WTC11 (cell line): Measurements from ENCODE around the gene DSG2. TPM values are rescaled to one million over a fixed set of nuclear protein-coding genes. Genes with fewer than 3 reads are reported as not detected.
"Not testable (repeated sequence)": the region's sequence is repeated elsewhere in the genome, so short reads cannot be mapped to it uniquely, and the experiment has no call there.

Experiments used
- ATAC-seq: fragments of 200-7000 bp; cut with Tn5 transposase; 2 replicates; pipeline ENCODE4 v1.10.0; 2021; ENCODE audit warnings: mild to moderate bottlenecking, moderate library complexity
- CTCF ChIA-PET: fragments of 300-600 bp; sonication (Branson Sonifier 250); formaldehyde crosslinking; loops from one replicate; lab custom pipeline; 2021; ENCODE audit warnings: antibody characterized with exemption; lab: Charles Lee
- POLR2A ChIA-PET: fragments of 350-600 bp; sonication (Branson Sonifier 250); formaldehyde crosslinking; loops from one replicate; lab custom pipeline; 2021; ENCODE audit warnings: antibody characterized with exemption; lab: Charles Lee
- DNase-seq: peaks from one replicate; pipeline ENCODE4 v3.0.0; 2021; ENCODE audit warnings: low spot score
- H3K27ac Mint-ChIP-seq: 2 replicates; pipeline ENCODE4 v1.8.0; 2021; ENCODE audit warnings: mixed read lengths
- H3K27me3 Mint-ChIP-seq: 2 replicates; pipeline ENCODE4 v1.8.0; 2021; ENCODE audit warnings: low read depth, mild to moderate bottlenecking, moderate library complexity, mixed read lengths
- H3K36me3 Mint-ChIP-seq: 2 replicates; pipeline ENCODE4 v1.8.0; 2021; ENCODE audit warnings: mixed read lengths
- H3K4me1 Mint-ChIP-seq: 2 replicates; pipeline ENCODE4 v1.8.0; 2022; ENCODE audit warnings: mixed read lengths
- H3K4me3 Mint-ChIP-seq: 2 replicates; pipeline ENCODE4 v1.8.0; 2021; ENCODE audit warnings: mild to moderate bottlenecking, moderate library complexity, mixed read lengths
- H3K9me3 Mint-ChIP-seq: 2 replicates; pipeline ENCODE4 v1.8.0; 2021; ENCODE audit warnings: mixed read lengths
- AFF4 ChIP-seq: sonication (generic); formaldehyde crosslinking; IDR thresholded peaks from 2 replicates; pipeline ENCODE4 v1.8.1; 2023; ENCODE audit warnings: mild to moderate bottlenecking, missing genetic modification reagents, borderline replicate concordance
- ESRRA ChIP-seq: sonication (generic); formaldehyde crosslinking; IDR thresholded peaks from 2 replicates; pipeline ENCODE4 v1.8.1; 2022; ENCODE audit warnings: mild to moderate bottlenecking, missing genetic modification reagents, borderline replicate concordance
- FOXP4 ChIP-seq: sonication (generic); formaldehyde crosslinking; IDR thresholded peaks from 2 replicates; pipeline ENCODE4 v1.8.0; 2022; ENCODE audit warnings: mild to moderate bottlenecking, missing genetic modification reagents
- HMGXB4 ChIP-seq: sonication (generic); formaldehyde crosslinking; IDR thresholded peaks from 2 replicates; pipeline ENCODE4 v1.8.1; 2023; ENCODE audit warnings: mild to moderate bottlenecking, moderate library complexity, missing genetic modification reagents
- JUN ChIP-seq: sonication (generic); formaldehyde crosslinking; IDR thresholded peaks from 2 replicates; pipeline ENCODE4 v1.8.0; 2023; ENCODE audit warnings: mild to moderate bottlenecking, missing genetic modification reagents
- MYBL2 ChIP-seq: sonication (generic); formaldehyde crosslinking; IDR thresholded peaks from 2 replicates; pipeline ENCODE4 v1.8.1; 2023; ENCODE audit warnings: mild to moderate bottlenecking, moderate library complexity, missing genetic modification reagents
- NR3C1 ChIP-seq: sonication (generic); formaldehyde crosslinking; conservative IDR thresholded peaks from 2 replicates; pipeline ENCODE4 v1.8.1; 2023; ENCODE audit warnings: low read depth, mild to moderate bottlenecking, missing genetic modification reagents
- PRDM15 ChIP-seq: sonication (generic); formaldehyde crosslinking; IDR thresholded peaks from 2 replicates; pipeline ENCODE4 v1.8.0; 2022; ENCODE audit warnings: missing genetic modification reagents
- SMAD3 ChIP-seq: sonication (generic); formaldehyde crosslinking; IDR thresholded peaks from 2 replicates; pipeline ENCODE4 v1.8.0; 2022; ENCODE audit warnings: missing genetic modification reagents, mild to moderate bottlenecking, borderline replicate concordance
- STAT6 ChIP-seq: sonication (generic); formaldehyde crosslinking; conservative IDR thresholded peaks from 2 replicates; pipeline ENCODE4 v1.8.1; 2023; ENCODE audit warnings: mild to moderate bottlenecking, low read depth, missing genetic modification reagents, moderate library complexity
- total RNA-seq: library from RNA; stranded (reverse); gene quantifications from 3 replicates; pipeline ENCODE4 v1.2.3, GENCODE V29; 2021

DSG2 gene
- total RNA-seq, 1 experiment from 2014 or later, result 113 TPM

GRCh38 chr18:31493941-31494340, 4.0 kb upstream of the DSG2 start (continued):
- TF ChIP-seq PRDM15 (CRISPR knock-in tag) (no peak), ESRRA (CRISPR knock-in tag) (no peak), SMAD3 (CRISPR knock-in tag) (no peak), STAT6 (no peak), JUN (CRISPR knock-in tag) (no peak), HMGXB4 (CRISPR knock-in tag) (no peak), NR3C1 (no peak), FOXP4 (CRISPR knock-in tag) (no peak), AFF4 (CRISPR knock-in tag) (no peak), MYBL2 (no peak)

GRCh38 chr18:31494705-31495244, 3.2 kb upstream of the DSG2 start:
- H3K27ac Mint-ChIP-seq, ATAC-seq, H3K9me3 Mint-ChIP-seq, H3K36me3 Mint-ChIP-seq, CTCF ChIA-PET, H3K4me3 Mint-ChIP-seq, POLR2A ChIA-PET, DNase-seq: not testable (repeated sequence)
- peaks cover 17% of the 10 kb centered on the region for H3K4me1 Mint-ChIP-seq
- peaks cover 10% of the 10 kb centered on the region for H3K27me3 Mint-ChIP-seq
